HG03354 (cell line): ENCODE measurements around the gene HAAO.

Source experiments
- ATAC-seq: cut with Tn5 transposase; IDR thresholded peaks from one replicate; pipeline ENCODE4 v1.9.1; 2021; ENCODE audit warnings: mild to moderate bottlenecking; ENCODE audit not compliant: unreplicated experiment, poor library complexity, severe bottlenecking

Gene HAAO

DNA sequence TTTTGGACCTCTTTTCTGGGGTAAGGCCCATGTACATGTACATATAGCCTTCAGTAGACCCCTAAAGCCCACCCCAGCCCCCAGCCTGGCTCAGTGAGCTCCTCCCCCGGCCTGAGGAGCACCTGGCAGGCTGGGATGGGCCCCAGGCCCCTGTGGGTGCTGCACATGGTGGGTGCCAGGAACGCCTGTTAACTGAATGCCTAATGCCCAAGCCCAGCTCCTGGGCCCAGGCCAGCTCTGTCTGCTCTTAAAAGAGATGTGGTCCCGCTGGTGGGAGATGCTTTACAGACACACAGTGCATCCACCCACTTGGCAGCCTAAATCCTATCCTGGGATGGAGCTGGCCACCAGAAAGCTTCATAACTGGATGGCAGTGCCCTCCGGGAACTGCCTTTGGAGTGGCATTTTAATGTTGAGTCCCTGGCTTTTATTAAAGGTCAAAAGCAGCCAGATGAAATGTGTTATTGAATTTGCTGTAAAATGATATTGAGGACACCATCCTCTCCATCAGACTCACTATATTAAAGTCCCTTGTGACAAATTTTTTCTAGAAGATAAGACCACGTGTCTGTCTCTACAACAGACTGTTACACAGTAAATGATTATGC lies 20.7 kb downstream of the HAAO start:
- no peak for ATAC-seq

- peak; percentile 44 for ATAC-seq
Observed at GRCh38 chr2:42770288-42771131, 21.9 kb downstream of the HAAO start.

DNA sequence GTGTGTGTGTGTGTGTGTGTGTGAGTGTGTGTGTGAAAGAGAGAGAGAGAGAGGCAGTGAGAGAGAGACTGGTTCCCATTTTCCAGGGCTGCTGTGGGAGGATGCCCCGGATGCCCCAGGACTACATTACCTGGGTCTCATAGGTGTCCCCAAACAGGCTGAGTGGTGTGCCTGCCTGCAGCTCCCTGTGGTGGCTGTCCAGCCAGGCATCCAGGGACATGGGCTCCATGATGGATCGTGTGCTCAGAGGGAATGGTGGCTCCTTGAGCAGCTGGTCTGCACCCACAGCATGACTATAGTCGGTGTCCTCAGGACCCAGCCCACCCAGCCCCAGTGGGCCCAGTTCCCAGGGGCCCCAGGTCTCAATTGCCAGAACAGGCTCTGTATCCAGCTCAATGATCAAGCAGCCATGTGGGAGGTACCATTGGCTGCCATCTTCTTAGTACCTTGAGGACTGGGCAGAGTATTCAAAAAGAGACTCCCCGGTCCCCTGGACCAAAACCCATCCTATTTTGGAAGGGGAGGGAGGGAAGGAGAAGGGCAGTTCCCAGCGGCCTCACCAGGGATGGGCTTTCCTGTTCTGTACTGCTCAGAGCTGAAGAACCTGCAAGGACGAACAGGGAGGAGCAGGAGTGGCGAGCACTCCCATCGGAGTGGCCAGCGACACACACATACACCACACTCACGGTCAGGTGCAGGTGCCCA lies 22.6 kb downstream of the HAAO start:
- no peak for ATAC-seq

DNA sequence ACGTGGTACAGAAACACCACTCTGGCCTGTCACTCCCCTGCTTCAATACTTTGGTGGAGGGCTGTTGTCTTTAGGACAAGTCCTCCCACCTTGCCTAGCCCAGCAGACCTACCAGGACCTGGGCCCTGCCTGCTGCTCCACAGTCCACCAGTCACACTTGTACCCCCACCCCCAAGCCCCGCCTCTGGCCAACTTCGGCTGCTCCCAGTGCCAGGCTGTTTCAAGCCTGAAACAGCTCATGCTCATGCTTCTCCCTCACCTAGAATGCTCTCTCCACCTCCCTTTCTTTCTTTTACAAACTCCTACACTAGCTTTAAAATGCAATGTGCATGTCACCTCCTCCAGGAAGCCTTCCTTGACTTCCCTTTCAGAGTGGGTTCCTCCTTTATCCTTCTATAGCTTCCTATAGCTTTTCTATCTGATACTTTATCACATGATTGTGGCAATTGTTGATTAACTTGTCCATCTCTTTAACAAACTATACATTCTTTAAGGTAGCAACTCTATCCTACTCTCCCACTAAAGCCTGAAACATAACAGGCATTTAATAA lies 23.6 kb downstream of the HAAO start:
- ATAC-seq = no peak

- no peak for ATAC-seq
Observed at GRCh38 chr2:42767899-42768705, 24.3 kb downstream of the HAAO start.

GRCh38 chr2:42767080-42767898 lies 25.1 kb downstream of the HAAO start:
- ATAC-seq = no peak

DNA sequence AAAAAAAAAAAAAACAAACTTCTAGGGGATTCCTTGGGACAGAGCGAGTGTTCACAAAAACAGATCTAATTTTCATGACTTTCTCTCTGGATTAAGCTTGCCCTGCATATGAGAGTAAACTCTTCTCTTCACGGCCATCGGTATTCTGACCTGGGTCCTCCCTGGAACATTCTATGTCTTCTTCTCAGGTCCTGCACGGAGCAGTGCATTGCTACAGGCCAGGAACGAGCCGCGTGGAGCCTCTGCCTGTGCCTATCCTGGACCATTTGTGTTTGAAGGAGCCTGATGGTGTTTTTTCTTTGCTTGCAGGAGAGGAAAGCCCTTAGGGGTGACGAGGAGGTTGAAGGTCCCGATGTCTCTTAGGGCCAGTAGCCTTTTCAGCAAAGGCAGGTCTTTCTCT lies 26.7 kb downstream of the HAAO start:
- ATAC-seq = no peak

GRCh38 chr2:42764901-42765300 lies 27.5 kb downstream of the HAAO start:
- ATAC-seq = no peak

DNA sequence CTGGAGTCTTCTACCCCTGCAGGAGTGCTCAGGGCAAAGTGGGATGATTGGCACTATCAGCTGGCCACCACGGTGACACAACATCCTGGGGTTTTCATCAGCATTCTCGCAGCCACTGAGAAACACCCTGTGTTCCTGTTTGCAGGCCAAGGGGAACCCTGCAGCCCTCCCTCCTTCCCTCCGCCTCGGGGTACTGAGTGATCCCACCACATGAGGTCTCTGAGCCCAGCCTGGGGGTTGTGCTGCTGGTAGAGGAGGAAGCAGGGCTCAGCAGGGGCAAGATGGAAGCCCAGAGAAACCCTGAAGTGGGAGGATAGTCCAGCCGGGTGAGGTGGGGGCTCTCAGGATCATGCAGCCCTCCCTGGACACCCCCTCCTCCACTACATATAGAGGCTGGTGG lies 28.3 kb downstream of the HAAO start, which contains the start of gene OXER1:
Gene OXER1, minus strand, starts transcription at position 40 of the 400 bp plus-strand sequence. CDS start 73 bp downstream, outside the sequence.
- ATAC-seq = no peak

- ATAC-seq = no peak
Observed at GRCh38 chr2:42762823-42763804, 29.3 kb downstream of the HAAO start.

- no peak for ATAC-seq
Observed at GRCh38 chr2:42762155-42762554, 30.2 kb downstream of the HAAO start.

DNA sequence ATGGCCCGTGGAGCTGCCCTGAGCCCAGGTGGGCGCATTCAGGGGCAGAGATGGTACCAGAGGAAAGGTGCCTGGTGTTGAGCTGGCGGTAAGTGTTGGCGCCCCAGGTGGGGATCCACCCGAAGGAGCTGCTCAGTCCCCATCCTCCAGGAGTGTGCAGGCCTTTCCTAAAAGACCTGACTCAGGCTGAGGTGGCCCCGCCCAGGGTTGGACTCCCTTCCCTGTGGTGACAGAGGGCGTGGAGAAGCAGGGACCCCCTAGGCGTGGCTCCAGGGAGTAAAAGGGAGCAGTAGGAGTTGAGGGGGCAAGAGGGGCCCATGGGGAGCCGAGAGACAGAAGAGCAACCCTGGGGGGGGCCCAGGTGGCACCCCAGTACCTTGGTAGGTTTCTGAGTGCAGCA lies 30.8 kb downstream of the HAAO start:
- no peak for ATAC-seq

- no peak for ATAC-seq
Observed at GRCh38 chr2:42758751-42759150, 33.6 kb downstream of the HAAO start.

DNA sequence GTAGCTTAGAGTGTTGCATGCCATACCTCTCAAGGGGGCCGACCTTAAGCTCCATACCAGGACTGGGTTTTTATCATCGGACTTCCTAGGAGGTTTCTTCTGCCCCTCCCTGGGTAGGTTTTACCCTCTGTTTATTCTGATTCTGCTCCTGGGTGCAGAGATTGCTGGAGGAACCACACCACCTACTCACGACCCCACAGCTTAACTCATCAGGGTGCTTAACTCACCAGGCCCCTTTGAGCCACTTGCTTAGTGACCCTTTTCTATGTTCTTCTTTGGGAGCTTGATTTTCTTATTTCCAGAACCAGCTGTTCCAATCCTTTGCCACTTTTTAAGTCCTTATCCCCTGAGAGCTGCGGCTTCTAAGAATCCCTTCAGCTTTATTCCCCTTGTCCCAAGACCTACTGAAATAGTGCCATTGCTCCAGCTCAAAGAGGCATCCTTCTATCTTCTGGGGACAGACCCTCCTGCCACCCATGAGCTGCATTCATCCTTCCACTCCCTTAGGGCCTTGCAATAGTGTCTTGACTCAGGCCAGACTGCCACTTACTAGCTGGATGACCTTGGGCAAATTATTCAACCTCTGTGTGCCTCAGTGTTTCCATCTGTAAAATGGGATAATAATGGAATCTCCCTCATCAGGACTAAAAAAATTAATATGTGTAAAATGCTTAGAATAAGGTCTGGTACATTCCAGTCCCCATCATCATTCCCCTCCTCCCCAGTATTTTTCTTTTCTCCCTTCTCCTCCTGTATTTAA lies 34.2 kb downstream of the HAAO start:
- no peak for ATAC-seq

GRCh38 chr2:42756966-42757513 lies 35.3 kb downstream of the HAAO start:
- no peak for ATAC-seq

GRCh38 chr2:42756150-42756775 lies 36.1 kb downstream of the HAAO start:
- no peak for ATAC-seq
